GDM1 (cell line): Measurements from ENCODE around the gene CEP126.

Experiments used
- DNase-seq: peaks from one replicate; lab custom pipeline; 2025; lab: John Stamatoyannopoulos, UW

Gene CEP126

GRCh38 chr11:101914738-101915426 lies at the start of gene CEP126:
CEP126 (plus strand) TSS chr11:101915010; CDS start chr11:101915285, 275 bp downstream.
- DNase-seq, result peak; percentile 62

- no peak for DNase-seq
These were observed 48.0 kb upstream of the CEP126 start for GRCh38 chr11:101866619-101867491.

DNA sequence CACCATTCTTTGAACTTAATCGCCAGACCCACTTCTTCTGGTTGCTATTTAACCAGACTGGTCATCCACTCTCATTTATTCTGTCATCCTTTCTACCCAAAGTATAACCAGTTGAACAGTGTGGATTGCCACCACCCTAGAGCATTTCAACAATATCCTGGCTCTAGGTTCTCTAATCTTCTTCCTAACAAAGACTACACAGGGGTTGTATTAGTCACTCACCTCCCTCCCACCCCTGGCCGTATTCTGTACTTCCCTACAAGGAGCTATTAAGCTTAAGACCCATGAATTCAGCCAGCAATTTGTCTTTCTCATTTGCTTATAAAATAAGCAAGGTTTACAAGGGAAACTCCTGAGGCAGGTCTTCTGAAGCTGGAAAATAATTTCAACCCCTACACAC lies 46.9 kb upstream of the CEP126 start:
- no peak for DNase-seq

DNA sequence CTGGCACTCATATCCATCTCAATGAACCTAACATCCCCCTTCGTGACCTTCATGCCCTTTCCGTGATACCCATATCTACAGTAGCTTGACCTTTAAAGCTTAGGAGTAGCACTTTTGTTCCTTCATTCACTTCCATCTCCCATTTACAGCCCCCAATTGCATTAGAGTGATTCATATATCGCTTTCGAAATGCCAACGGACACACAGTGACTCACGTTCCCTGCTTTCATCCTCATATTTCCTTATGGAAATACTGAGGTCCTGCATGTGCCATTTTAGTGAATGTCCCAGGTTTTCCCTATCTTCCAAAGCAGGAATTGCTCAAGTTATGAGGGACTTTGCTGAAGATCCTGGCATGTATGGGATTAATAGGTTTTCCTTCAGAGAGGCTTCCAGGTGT lies 44.3 kb upstream of the CEP126 start:
- no peak for DNase-seq

GRCh38 chr11:101872171-101872882 lies 42.5 kb upstream of the CEP126 start:
- DNase-seq, result no peak

DNA sequence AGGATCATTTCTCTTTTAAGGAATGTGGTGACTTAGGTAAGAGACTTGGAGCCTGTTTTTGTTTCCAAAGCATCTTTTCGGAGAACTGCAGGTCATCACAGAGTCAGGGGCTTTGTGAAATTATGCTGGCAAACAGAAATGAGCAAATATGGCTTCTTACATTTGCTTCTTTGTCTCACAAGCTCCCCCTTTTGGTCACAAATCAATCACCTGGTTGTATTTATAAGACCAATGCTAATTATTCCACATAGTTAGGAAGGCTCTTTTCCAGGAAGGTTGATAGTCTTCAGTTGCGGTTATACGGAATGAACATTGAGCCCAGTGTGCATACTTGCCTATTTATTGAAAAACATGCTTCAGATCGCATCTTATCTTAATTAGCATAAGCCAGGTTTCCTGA lies 34.6 kb upstream of the CEP126 start:
- DNase-seq, result no peak

DNA sequence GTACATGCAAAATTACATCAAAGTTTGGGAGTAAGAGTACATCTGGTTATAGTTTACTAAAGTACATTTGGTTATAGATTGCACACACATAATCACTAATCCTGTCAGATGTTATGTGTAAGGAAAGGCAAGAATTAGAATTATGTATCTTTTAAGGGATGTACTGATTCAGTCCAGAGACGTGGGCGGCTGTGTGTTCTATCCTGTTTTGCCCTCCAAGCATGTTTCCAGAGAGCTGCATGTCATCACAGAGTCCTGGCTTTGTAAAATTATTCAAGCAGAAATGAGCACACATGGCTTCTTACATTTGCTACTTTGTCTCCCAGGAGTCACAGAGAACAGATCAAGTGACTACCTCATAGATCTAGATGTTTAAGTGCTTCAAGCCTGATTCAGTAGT lies 33.2 kb upstream of the CEP126 start:
- DNase-seq, result no peak

- DNase-seq, result no peak
These were observed 29.2 kb upstream of the CEP126 start for GRCh38 chr11:101885631-101886030.

DNA sequence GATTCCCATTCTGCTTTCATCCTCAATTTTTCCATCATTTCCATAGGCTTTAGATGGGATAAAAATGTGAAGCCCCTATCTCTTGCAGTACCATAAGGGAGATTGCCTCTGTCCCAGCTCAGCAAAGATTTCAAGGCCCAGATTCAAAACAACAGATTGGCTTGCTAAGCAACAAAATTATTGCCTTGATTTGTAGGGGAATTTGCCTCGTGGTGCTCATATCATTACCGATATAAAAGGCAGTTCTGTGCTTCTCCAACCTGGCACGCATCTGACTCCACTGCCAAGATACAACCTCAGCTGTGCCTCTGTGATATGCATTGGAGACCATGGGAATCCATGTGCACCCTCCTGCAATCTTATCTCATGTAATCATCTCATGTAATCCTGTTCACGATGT lies 25.0 kb upstream of the CEP126 start:
- no peak for DNase-seq

- DNase-seq, result no peak
These were observed 20.3 kb upstream of the CEP126 start for GRCh38 chr11:101894505-101894904.

DNA sequence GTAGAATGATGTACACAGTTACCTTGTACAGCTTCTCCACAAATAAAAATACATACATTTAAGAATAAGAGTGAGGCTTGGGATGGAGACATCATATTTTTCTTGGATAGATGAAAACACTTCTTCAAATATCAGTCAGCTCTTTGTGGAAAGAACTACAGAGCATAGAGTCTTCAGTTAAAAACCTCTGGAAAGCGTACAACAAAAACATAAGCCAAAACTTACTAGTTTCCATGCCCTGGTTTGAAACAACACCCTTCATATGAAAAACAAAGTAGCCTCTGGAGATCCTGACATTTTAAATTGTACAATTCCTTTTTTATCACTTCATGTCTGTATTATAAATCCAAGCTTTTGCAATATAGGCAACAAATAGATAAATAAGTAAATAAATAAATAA lies 7.0 kb upstream of the CEP126 start:
- DNase-seq, result no peak

- no peak for DNase-seq
These were observed 5.7 kb upstream of the CEP126 start for GRCh38 chr11:101909087-101909486.

- no peak for DNase-seq
These were observed 2.0 kb upstream of the CEP126 start for GRCh38 chr11:101912823-101913284.

DNA sequence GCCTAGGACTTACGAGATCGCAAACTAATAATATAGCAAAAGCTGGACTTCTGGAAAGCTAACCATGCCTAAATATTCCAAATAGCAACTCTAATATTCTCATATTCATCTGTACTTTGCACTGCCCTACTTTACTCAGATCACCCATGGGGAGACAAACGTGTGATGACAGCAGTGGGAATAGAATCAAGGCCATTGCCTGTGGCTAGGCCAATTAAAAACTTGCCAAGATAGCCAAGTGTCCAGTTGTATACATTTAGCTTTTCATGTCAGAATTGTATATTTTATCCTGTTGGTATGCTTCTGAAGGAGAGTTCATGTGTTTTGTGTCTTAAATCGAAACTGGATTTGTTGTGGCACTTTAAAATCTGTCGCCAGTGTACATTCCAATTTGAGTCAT lies 1.2 kb upstream of the CEP126 start:
- no peak for DNase-seq

- DNase-seq, result no peak
These were observed 471 bp upstream of the CEP126 start for GRCh38 chr11:101914341-101914737.

- DNase-seq, result no peak
These were observed 1.0 kb downstream of the CEP126 start for GRCh38 chr11:101915791-101916291.

- DNase-seq, result no peak
These were observed 1.6 kb downstream of the CEP126 start, which contains the start of gene ANGPTL5 for GRCh38 chr11:101916422-101916821. ANGPTL5 (minus strand) TSS chr11:101916522; CDS start chr11:101907909, 8,613 bp downstream.

GRCh38 chr11:101917226-101917625 lies 2.4 kb downstream of the CEP126 start:
- DNase-seq, result no peak

DNA sequence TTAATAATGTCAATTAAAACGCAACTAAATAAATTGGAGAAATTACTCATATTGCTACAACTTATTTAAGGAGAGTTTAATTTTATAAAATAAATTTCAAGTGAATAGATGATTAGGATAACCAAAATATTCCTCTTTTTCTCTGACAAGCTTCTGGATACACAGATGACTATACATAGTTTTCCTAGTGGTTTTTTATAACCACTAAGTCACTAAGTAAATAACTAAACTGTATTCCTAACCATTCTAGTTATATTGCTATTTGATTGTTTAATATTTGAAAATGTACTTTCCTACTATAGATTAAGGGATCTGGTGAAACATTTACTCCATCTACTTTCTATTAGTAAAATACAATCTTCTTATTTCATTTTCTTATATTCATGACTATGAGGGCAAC lies 6.2 kb downstream of the CEP126 start:
- DNase-seq, result no peak

DNA sequence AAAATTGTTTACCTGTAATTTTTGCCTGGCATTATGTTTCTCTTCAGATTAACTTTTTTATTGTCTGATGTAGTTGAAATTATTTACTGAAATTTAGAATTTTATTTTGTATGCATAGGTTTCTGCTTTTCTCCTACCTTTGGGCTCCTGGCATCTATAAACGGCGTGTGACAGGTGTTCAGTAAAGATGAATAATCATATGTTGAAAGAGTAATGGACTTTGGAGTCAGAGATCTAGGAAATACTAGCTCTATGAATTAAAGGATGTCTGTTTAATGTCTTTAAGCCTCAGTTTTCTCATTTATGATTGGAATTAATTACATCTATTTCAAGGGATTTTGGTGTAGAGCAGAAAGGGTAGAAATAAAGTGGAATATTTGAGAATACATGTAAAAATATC lies 8.7 kb downstream of the CEP126 start:
- DNase-seq, result no peak

GRCh38 chr11:101929294-101929915 lies 14.6 kb downstream of the CEP126 start:
- DNase-seq, result no peak

GRCh38 chr11:101931692-101932091 lies 16.9 kb downstream of the CEP126 start:
- no peak for DNase-seq
